Ascending aorta (tissue), 2 donors: ENCODE measurements around the gene SLC6A6. TPM values are rescaled to one million over a fixed set of nuclear protein-coding genes. Genes with fewer than 3 reads are reported as not detected.

Source experiments
- DNase-seq, 2 donors: peaks; one replicate each; pipeline ENCODE4 v3.0.0-alpha.2; 2019; ENCODE audit warnings: low spot score in 2 of 2
- H3K27ac ChIP-seq, 2 donors: fragments of 200-600 bp; sonication (generic); one replicate each; pipeline ENCODE4 v1.5.1; 2016 to 2017; ENCODE audit warnings: mild to moderate bottlenecking in 1 of 2
- H3K27me3 ChIP-seq: fragments of 200-600 bp; sonication (generic); one replicate; pipeline ENCODE4 v1.5.1; 2017
- H3K36me3 ChIP-seq, 2 donors: fragments of 200-600 bp; sonication (generic); one replicate each; pipeline ENCODE4 v1.5.1; 2016
- H3K4me1 ChIP-seq, 2 donors: fragments of 200-600 bp; sonication (generic); one replicate each; pipeline ENCODE4 v1.5.1; 2016 to 2017; ENCODE audit warnings: mild to moderate bottlenecking in 1 of 2
- H3K4me3 ChIP-seq, 2 donors: fragments of 200-600 bp; sonication (generic); one replicate each; pipeline ENCODE4 v1.5.1; 2016 to 2017; ENCODE audit warnings: mild to moderate bottlenecking in 1 of 2
- H3K9me3 ChIP-seq, 2 donors: fragments of 200-600 bp; sonication (generic); one replicate each; pipeline ENCODE4 v1.5.1; 2016
- intact Hi-C: fragments of 100-400 bp; cut with DNase I; formaldehyde crosslinking; loops from one replicate; pipeline ENCODE4 v1.15.1; 2023
- total RNA-seq: library from RNA; depleted of rRNA; stranded (reverse); fragments of >200 nt; gene quantifications from one replicate; pipeline ENCODE4 v1.1.0, GENCODE V29; 2016
- TF ChIP-seq, protein P1 (sequence below), 3 experiments: fragments of 200-600 bp in 2 of 3; fragments of 450-650 bp in 1 of 3; sonication (generic) in 2 of 3; IDR thresholded peaks; one replicate each; pipeline ENCODE4 v1.5.1; 2016 to 2019; ENCODE audit warnings: antibody characterized with exemption in 3 of 3, mild to moderate bottlenecking in 1 of 3, moderate library complexity in 1 of 3

SLC6A6 gene
- total RNA-seq, 1 donor from 2014 or later, result 78.1 TPM

DNA sequence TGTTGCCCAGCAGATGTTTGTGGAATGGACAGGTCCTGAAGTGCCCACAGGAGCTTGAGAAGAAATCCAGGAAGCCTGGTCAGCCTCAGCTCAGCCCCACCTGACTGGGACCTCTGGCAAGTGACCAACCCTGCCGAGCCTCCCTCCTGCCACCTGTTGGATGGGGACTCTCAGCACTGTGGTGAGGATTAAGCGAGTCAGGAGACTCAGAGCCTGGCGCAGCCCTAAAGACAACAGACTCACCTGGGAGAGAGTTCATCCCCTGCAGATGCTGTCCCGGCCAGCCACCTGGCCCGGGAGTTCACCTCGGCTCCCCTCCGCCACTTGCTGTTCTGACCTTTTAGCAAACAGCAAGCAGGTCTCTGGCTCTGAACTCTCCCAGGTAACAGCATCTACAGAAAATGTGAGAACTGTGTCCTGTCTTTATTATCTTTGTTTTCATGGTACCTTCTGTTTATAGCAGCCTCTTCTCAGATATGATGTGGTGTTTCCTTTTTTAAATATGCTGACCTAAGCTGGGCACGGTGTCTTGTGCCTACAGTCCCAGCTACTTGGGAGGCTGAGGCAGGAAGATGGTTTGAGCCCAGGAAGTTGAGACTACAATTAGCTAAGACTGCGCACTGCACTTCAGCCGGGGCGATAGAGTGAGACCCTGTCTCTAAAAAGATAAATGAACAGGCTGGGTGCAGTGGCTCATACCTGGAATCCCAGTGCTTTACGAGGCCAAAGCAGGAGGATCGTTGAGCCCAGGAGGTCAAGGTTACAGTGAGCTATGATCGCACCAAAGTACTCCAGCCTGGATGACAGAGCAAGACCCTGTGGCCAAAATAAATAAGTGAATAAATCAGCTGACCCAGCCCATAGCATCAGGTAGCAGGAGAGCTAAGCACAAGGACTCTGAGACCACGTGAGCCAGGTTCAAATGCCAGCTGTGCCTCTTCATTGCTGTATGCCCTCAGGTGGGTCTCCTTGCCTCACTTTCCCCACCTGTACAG is 32.4 kb upstream of the SLC6A6 start:
- Histone ChIP-seq H3K4me1 (peaks cover 0 to 5% of the 10 kb centered on the region in 2 donors), H3K4me3 (no peak overlapping the region), H3K27me3 (no peaks in the 10 kb centered on the region), H3K27ac (no peak overlapping the region), H3K36me3 (no peaks in the 10 kb centered on the region), H3K9me3 (no peaks in the 10 kb centered on the region)
- TF ChIP-seq, protein P1, sequence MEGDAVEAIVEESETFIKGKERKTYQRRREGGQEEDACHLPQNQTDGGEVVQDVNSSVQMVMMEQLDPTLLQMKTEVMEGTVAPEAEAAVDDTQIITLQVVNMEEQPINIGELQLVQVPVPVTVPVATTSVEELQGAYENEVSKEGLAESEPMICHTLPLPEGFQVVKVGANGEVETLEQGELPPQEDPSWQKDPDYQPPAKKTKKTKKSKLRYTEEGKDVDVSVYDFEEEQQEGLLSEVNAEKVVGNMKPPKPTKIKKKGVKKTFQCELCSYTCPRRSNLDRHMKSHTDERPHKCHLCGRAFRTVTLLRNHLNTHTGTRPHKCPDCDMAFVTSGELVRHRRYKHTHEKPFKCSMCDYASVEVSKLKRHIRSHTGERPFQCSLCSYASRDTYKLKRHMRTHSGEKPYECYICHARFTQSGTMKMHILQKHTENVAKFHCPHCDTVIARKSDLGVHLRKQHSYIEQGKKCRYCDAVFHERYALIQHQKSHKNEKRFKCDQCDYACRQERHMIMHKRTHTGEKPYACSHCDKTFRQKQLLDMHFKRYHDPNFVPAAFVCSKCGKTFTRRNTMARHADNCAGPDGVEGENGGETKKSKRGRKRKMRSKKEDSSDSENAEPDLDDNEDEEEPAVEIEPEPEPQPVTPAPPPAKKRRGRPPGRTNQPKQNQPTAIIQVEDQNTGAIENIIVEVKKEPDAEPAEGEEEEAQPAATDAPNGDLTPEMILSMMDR (IDR thresholded peaks at IDR 0.05), result no peak
- no peak for DNase-seq
- intact Hi-C loops, result loop anchor here (5.0 kb wide), 1 partner anchor 63 kb away; no protein-coding TSS in a partner anchor

- intact Hi-C loops, result no loop called here
- H3K4me1 ChIP-seq, result peaks cover 0 to 5% of the 10 kb centered on the region in 2 donors
- no peak for DNase-seq
- no peaks in the 10 kb centered on the region for H3K36me3 ChIP-seq
- no peak overlapping the region for H3K27ac ChIP-seq
- no peaks in the 10 kb centered on the region for H3K27me3 ChIP-seq
- no peak overlapping the region for H3K4me3 ChIP-seq
- TF ChIP-seq, protein P1 (IDR thresholded peaks at IDR 0.05), result no peak
- no peaks in the 10 kb centered on the region for H3K9me3 ChIP-seq
Measured at GRCh38 chr3:14370720-14371572, 31.5 kb upstream of the SLC6A6 start.

- Histone ChIP-seq H3K27me3 (no peaks in the 10 kb centered on the region), H3K36me3 (no peaks in the 10 kb centered on the region), H3K4me3 (no peak overlapping the region), H3K27ac (no peak overlapping the region), H3K4me1 (peaks cover 0 to 5% of the 10 kb centered on the region in 2 donors), H3K9me3 (no peaks in the 10 kb centered on the region)
- intact Hi-C loops, result no loop called here
- peak; percentile 35 to 76 for DNase-seq
- TF ChIP-seq, protein P1 (IDR thresholded peaks at IDR 0.05), result no peak
Measured at GRCh38 chr3:14371573-14372474, 30.6 kb upstream of the SLC6A6 start.

DNA sequence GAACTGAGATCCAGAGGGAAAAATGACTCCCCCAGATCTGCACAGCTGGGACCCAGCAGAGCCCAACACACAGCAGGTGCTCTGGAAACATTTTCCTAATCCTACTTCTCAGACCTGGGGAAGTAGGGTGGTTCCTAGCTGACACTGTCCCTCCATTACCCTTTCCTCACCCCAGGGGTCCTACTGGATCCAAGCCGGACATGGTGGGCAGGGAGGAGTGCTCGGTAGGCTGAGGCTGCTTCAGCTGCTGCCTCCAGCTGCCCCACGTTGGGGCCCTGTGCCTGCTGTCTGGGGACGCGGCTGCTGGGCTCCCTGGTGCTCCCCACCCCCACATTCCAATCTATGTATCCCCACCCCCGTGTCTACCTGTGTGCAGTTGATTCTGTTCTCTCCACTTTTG is 29.8 kb upstream of the SLC6A6 start:
- no peak for DNase-seq
- no peaks in the 10 kb centered on the region for H3K27me3 ChIP-seq
- TF ChIP-seq, protein P1 (IDR thresholded peaks at IDR 0.05), result no peak
- peaks cover 0 to 5% of the 10 kb centered on the region in 2 donors for H3K4me1 ChIP-seq
- no peak overlapping the region for H3K27ac ChIP-seq
- H3K36me3 ChIP-seq, result no peaks in the 10 kb centered on the region
- H3K4me3 ChIP-seq, result no peak overlapping the region
- intact Hi-C loops, result no loop called here
- no peaks in the 10 kb centered on the region for H3K9me3 ChIP-seq
